HepG2 (cell line): Measurements from ENCODE around the gene HOXA10. TPM values are rescaled to one million over a fixed set of nuclear protein-coding genes. Genes with fewer than 3 reads are reported as not detected.

ENCODE experiments used
- ARID3A ChIP-seq: IDR thresholded peaks from 2 replicates; pipeline ENCODE4 v1.6.1; 2012; ENCODE audit warnings: low read depth, low read length, improper control_type of control experiment
- EED ChIP-seq: sonication (generic); formaldehyde crosslinking; IDR thresholded peaks from 2 replicates; pipeline ENCODE4 v1.5.0; 2020; ENCODE audit warnings: mild to moderate bottlenecking, missing genetic modification reagents
- ETV5 ChIP-seq: IDR thresholded peaks from 2 replicates; pipeline ENCODE4 v1.6.1; 2018; ENCODE audit warnings: missing biosample characterization, missing genetic modification reagents, inconsistent platforms, borderline replicate concordance
- HNRNPH1 ChIP-seq: fragments of 200-400 bp; formaldehyde crosslinking; optimal IDR thresholded peaks from 2 replicates; pipeline ENCODE3; 2017; ENCODE audit warnings: mild to moderate bottlenecking, low read depth, low read length
- IRF2 ChIP-seq: IDR thresholded peaks from 2 replicates; pipeline ENCODE4 v1.6.1; 2018; ENCODE audit warnings: missing genetic modification reagents, missing compliant biosample characterization
- MNT ChIP-seq: fragments of 450-650 bp; IDR thresholded peaks from 2 replicates; pipeline ENCODE4 v1.6.1; 2016
- MTERF4 ChIP-seq: sonication (generic); formaldehyde crosslinking; IDR thresholded peaks from 2 replicates; pipeline ENCODE4 v1.8.0; 2023; ENCODE audit warnings: mild to moderate bottlenecking, missing genetic modification reagents
- RBFOX2 ChIP-seq: fragments of 200-400 bp; formaldehyde crosslinking; IDR thresholded peaks from 2 replicates; pipeline ENCODE4 v1.6.1; 2017; ENCODE audit warnings: low read depth, mild to moderate bottlenecking, low read length
- SNAPC2 ChIP-seq: sonication (generic); formaldehyde crosslinking; IDR thresholded peaks from 2 replicates; pipeline ENCODE4 v1.8.1; 2022; ENCODE audit warnings: mild to moderate bottlenecking, missing genetic modification reagents
- ZHX1 ChIP-seq: sonication (generic); formaldehyde crosslinking; IDR thresholded peaks from 2 replicates; pipeline ENCODE4 v1.8.1; 2022; ENCODE audit warnings: low read depth, mild to moderate bottlenecking, missing genetic modification reagents
- ZNF407 ChIP-seq: sonication (generic); formaldehyde crosslinking; IDR thresholded peaks from one replicate; pipeline ENCODE4 v1.5.1; 2020; ENCODE audit warnings: mild to moderate bottlenecking, missing genetic modification reagents; ENCODE audit errors: not compliant biosample characterization
- ZNF883 ChIP-seq: sonication (generic); formaldehyde crosslinking; IDR thresholded peaks from 2 replicates; pipeline ENCODE4 v1.5.1; 2020; ENCODE audit warnings: mild to moderate bottlenecking, missing genetic modification reagents; ENCODE audit errors: not compliant biosample characterization
- polyA plus RNA-seq, 8 experiments: library from polyadenylated mRNA; depleted of rRNA in 3 of 8; stranded (reverse) in 7 of 8; unstranded in 1 of 8; fragments of >200 nt; fragmentation: Illumina TruSeq in 4 of 8; extraction: Trizol in 4 of 8; gene quantifications; 2 replicates each; pipeline versions ENCODE4 v1.2.1 to v1.2.3, GENCODE V29; 2011 to 2016; ENCODE audit warnings: low read depth in 4 of 8, missing spikeins in 1 of 8, mixed read lengths in 1 of 8; ENCODE audit not compliant: insufficient read depth in 1 of 8
- total RNA-seq, 5 experiments: library from RNA; depleted of rRNA; stranded (reverse); fragments of >200 nt; fragmentation: Illumina TruSeq; extraction: Trizol; gene quantifications; 2 replicates each; pipeline ENCODE4 v1.2.3, GENCODE V29; 2016; ENCODE audit warnings: low read depth in 1 of 5

Gene HOXA10
- total and polyA plus RNA-seq, 2 of the 13 experiments (the other 11 are each of a cell fraction or from before 2014, with no cell fraction given): not detected

GRCh38 chr7:27150568-27151340 lies 23.4 kb downstream of the HOXA10 start (continued):
- TF ChIP-seq EED (CRISPR knock-in tag) (0 out of 2 replicates have a peak, but pooled peaks have one; percentile 6), IRF2 (peak; percentile 46; the same call in 1 of the 2 replicates), RBFOX2 (peak; percentile 64), ZNF883 (CRISPR knock-in tag) (peak; percentile 52), MNT (no peak), HNRNPH1 (no peak), ETV5 (CRISPR knock-in tag) (no peak; the same call in 1 of the 2 replicates), ARID3A (peak; percentile 94), SNAPC2 (CRISPR knock-in tag) (peak; percentile 51; the same call in 1 of the 2 replicates), ZNF407 (peak; percentile 73), ZHX1 (CRISPR knock-in tag) (peak; percentile 83), MTERF4 (CRISPR knock-in tag) (peak; percentile 37; the same call in 1 of the 2 replicates)
